Measurements from ENCODE around the gene RXRA. TPM values are rescaled to one million over a fixed set of nuclear protein-coding genes. Genes with fewer than 3 reads are reported as not detected.

Gene RXRA
- total and polyA plus RNA-seq, 2 donors (not counting 3 experiments of a cell fraction or from before 2014, with no cell fraction given): 15.4 to 37.4 TPM

DNA sequence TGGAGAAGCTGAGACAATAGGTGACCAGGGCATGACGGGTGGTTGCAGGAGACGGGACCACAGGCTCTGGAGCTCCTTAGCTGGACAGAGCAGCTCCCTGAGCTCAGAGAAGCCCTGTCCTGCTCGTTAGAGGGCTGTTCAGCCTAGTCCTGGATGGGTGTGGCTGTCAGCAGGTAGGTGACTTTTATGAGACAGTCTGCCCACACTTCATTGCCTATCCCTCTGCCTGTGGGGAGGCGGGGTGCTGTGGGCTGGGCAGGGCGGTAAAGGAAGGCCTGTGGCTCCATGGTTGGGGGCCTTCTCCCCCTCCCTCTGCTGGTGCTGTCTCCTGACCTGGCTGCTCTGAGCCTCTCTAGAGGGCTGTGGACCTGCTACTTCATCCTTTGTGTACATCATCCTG, 134.6 kb downstream of the RXRA start:
- Histone ChIP-seq H3K9me1 (replicated peaks; ENCODE audit: control insufficient read depth, extremely low read depth, insufficient read depth, low read length) (no peaks in the 10 kb centered on the region), H4K20me1 (replicated peaks; ENCODE audit: control insufficient read depth, extremely low read depth, insufficient read depth, low read length) (no peaks in the 10 kb centered on the region), H3K36me3 (ENCODE audit: control insufficient read depth in 2 of 2, extremely low read depth in 1 of 2, insufficient read depth in 2 of 2, low read length in 2 of 2) (no peaks in the 10 kb centered on the region), H3K4me3 (replicated peaks in 1 of 3; ENCODE audit: insufficient read depth in 1 of 3, low read depth in 1 of 3, low read length in 3 of 3) (no peak overlapping the region), H2AFZ (ENCODE audit: low read depth, low read length) (no peak overlapping the region), H3K4me1 (ENCODE audit: control insufficient read depth, extremely low read depth, insufficient read depth, low read length) (peaks cover 11% of the 10 kb centered on the region), H3K27ac (ENCODE audit: insufficient read depth, low read depth, low read length) (no peak overlapping the region), H3K9me3 (replicated peaks; ENCODE audit: control insufficient read depth, insufficient read depth, low read length) (no peaks in the 10 kb centered on the region), H3K79me2 (ENCODE audit: control insufficient read depth, insufficient read depth, low read length) (no peaks in the 10 kb centered on the region), H3K4me2 (ENCODE audit: insufficient read depth, low read length) (no peak overlapping the region), H3K27me3 (ENCODE audit: control insufficient read depth in 2 of 2, insufficient read depth in 2 of 2, low read length in 2 of 2) (no peaks in the 10 kb centered on the region), H3K9ac (replicated peaks; ENCODE audit: extremely low read depth, insufficient read depth, low read length) (no peak overlapping the region)
- no peak for TF ChIP-seq POLR2AphosphoS5 (IDR thresholded peaks at IDR 0.05; ENCODE audit: insufficient read depth, low read depth, low read length)
- no peak for TF ChIP-seq POLR2A (IDR thresholded peaks at IDR 0.05; ENCODE audit: low read depth, low read length)
- TF ChIP-seq MYC (IDR thresholded peaks at IDR 0.05; ENCODE audit: low read depth, low read length): no peak
- no peak for TF ChIP-seq JUN (IDR thresholded peaks at IDR 0.05; ENCODE audit: borderline replicate concordance, insufficient read depth, insufficient read length, low read depth)
- no peak for TF ChIP-seq CTCF (IDR thresholded peaks at IDR 0.05; ENCODE audit: extremely low read depth in 1 of 2, insufficient read depth in 1 of 2, low read depth in 1 of 2, low read length in 2 of 2)
- no peak for TF ChIP-seq MAX (IDR thresholded peaks at IDR 0.05; ENCODE audit: insufficient read depth, insufficient read length)
- no peak for TF ChIP-seq FOS (IDR thresholded peaks at IDR 0.05; ENCODE audit: borderline replicate concordance, insufficient read depth, low read length)
- no peak for TF ChIP-seq EZH2 (IDR thresholded peaks at IDR 0.05; ENCODE audit: borderline replicate concordance, low read depth, low read length, severe bottlenecking)
- TF ChIP-seq GATA2 (IDR thresholded peaks at IDR 0.05; ENCODE audit: insufficient read depth, insufficient read length, low read depth, low read length): no peak
- intact Hi-C loops (cut with micrococcal nuclease): no loop called here
- no peak for FAIRE-seq
- POLR2A ChIA-PET: no interaction called here
- CTCF ChIA-PET: interaction anchor here (1.1 to 1.2 kb wide), 2 partner anchors 11 to 182 kb away, joined by 3 read pairs; no protein-coding TSS in a partner anchor
- dilution Hi-C loops (cut with MboI; ENCODE audit: extremely low pct_ligation_motif_present, low sequenced_read_pairs): no loop called here
- no TSS peak for BruUV-seq (replicated peaks)
- no peak for DNase-seq (ENCODE audit: low read depth, low spot score)

All from endothelial cell of umbilical vein (primary cell).